ENCODE results near the gene PIM3. TPM values are rescaled to one million over a fixed set of nuclear protein-coding genes. Genes with fewer than 3 reads are reported as not detected.

Gene PIM3
- total RNA-seq, 4 donors from 2014 or later: 92.2 to 174 (median 114) TPM

DNA sequence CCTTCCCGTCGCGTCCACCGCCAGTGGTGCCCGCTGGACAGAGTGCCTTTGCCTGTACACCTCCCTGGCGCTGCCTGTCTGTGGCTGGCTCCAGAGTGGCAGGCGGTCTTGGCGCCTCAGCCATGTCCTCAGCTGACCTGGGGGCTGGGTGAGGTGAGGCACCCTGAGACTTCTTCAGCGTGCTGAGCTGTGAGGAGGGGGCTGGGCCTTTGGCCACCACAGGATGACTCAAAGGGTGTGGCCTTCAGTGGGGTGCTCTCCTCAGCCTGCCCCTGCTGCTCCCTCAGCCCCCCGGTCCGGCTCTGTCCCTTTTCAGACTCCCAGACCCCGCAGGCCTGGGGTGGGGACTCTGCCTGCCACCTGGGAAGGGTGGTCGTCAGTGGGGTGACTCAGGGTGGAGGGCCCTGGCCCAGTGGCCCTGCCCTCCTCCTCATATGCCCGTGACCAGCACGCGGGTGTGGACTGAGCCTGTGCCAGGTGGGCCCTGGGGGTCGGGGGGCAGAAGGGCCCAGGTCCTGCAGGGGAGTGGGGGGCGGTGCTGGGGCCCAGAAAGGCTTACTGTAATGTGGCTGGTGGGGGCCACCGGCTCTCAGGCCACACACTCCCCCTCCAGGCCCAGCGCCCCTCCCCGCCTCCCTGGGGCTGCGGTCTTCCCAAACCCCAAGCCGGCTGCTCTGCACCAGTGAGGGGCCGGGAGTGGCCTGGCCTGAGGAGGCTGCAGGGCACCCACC, 26.2 kb upstream of the PIM3 start:
- TF ChIP-seq, protein P1, sequence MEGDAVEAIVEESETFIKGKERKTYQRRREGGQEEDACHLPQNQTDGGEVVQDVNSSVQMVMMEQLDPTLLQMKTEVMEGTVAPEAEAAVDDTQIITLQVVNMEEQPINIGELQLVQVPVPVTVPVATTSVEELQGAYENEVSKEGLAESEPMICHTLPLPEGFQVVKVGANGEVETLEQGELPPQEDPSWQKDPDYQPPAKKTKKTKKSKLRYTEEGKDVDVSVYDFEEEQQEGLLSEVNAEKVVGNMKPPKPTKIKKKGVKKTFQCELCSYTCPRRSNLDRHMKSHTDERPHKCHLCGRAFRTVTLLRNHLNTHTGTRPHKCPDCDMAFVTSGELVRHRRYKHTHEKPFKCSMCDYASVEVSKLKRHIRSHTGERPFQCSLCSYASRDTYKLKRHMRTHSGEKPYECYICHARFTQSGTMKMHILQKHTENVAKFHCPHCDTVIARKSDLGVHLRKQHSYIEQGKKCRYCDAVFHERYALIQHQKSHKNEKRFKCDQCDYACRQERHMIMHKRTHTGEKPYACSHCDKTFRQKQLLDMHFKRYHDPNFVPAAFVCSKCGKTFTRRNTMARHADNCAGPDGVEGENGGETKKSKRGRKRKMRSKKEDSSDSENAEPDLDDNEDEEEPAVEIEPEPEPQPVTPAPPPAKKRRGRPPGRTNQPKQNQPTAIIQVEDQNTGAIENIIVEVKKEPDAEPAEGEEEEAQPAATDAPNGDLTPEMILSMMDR (IDR thresholded peaks at IDR 0.05): no peak
- DNase-seq (ENCODE audit: low spot score) (peak; percentile 74), ATAC-seq (ENCODE audit: low FRiP score) (peak; percentile 57)

DNA sequence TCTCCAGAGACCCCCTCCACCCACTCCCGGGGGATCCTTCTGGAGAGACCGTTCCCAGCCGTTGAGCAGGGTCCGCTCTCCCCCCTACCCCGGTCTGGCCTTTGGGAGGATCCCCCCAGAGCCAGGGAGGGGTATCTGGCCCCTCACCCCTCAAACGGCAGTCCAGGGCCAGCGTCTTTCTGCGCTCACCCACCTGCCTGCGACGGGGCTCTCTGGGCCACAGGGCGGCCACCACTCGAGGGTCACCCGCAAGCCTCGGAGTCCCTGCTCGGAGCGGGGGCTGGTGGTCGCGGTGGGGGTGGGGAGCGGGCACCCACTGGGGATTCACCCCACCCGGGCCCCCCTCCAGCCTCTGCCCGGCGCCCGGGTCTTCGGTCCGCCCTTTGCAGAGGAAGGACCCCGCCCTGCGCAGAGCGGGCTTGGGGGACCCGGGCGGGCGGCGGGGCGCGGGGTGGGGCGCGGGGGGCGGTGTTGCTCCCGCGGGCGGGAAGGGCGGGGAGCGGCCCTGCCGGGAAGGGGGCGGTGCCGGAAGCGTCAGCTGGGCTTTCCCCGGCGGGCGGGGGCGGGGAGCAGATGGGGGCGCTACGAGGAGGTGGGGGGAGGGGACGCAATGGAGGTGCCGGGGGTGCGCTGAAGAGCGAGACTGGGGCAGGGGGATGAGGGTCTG, 25.5 kb upstream of the PIM3 start:
- TF ChIP-seq, protein P1 (IDR thresholded peaks at IDR 0.05): no peak
- no peak for ATAC-seq (ENCODE audit: low FRiP score)
- peak; percentile 63 for DNase-seq (ENCODE audit: low spot score)

DNA sequence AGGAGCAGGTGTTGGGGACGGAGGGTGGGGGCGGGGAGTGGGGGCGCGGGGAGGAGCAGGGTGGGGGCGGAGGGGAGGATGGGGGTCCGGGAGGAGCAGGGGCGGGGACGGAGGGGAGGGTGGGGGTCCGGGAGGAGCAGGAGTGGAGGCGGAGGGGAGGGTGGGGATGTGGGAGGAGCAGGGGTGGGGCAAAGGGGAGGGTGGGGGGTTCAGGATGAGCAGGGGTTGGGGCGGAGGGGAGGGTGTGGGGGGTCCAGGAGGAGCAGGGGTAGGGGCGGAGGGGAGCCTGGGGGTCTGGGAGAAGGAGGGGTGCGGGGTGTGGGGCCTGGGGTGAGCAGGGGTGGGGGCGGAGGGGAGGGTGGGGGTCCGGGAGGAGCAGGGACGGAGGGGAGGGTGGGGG, 25.0 kb upstream of the PIM3 start:
- ATAC-seq (ENCODE audit: low FRiP score) (no peak), DNase-seq (ENCODE audit: low spot score) (no peak)
- TF ChIP-seq, protein P1 (IDR thresholded peaks at IDR 0.05): no peak

DNA sequence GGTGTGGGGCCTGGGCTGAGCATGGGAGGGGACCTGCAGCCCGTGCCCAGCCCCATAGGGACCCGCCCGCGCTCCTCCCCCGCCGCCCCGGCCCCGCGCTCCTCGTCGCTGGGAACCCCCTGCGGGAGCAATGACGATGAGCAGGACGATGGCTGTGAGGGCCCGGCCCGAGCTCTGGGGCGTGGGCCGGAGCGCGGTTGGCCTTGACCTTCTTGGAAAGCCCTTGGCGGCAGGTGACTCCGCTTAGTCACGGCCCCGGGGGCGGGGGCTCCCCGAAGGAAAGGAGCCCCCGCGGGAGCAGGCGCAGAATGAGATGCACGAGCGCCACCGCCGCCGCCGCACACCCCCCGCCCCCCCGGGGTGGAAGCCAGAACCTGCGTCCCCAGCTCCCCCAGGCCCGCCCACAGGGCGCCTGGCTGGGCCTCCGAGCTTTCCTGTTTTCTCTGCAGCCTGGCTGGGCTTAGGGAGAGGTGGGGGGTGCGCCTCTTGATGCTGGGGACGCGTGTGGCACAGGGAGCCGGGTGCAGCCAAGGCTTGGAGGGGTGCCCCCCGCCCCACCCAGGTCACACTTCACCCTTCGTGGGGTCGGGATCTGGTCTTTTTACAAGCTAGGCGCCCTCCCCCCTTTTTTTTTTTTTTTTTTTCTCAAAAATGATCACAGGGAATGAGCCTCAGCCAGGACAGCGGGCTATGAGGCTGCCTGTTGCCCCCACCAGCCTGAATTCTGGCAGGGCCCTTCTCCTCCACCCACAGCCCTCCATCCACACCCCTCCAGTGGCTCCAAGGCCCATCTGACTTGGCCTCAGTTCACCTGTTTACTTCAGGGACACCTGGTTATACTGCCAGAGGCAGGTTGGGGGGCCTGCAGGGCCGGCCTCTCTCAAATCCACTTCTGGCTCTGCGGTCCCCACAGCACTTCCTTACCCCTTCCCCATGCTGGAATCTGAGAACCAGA, 24.3 kb upstream of the PIM3 start:
- TF ChIP-seq, protein P1 (IDR thresholded peaks at IDR 0.05): no peak
- ATAC-seq (ENCODE audit: low FRiP score) (peak; percentile 76), DNase-seq (ENCODE audit: low spot score) (peak; percentile 90)

DNA sequence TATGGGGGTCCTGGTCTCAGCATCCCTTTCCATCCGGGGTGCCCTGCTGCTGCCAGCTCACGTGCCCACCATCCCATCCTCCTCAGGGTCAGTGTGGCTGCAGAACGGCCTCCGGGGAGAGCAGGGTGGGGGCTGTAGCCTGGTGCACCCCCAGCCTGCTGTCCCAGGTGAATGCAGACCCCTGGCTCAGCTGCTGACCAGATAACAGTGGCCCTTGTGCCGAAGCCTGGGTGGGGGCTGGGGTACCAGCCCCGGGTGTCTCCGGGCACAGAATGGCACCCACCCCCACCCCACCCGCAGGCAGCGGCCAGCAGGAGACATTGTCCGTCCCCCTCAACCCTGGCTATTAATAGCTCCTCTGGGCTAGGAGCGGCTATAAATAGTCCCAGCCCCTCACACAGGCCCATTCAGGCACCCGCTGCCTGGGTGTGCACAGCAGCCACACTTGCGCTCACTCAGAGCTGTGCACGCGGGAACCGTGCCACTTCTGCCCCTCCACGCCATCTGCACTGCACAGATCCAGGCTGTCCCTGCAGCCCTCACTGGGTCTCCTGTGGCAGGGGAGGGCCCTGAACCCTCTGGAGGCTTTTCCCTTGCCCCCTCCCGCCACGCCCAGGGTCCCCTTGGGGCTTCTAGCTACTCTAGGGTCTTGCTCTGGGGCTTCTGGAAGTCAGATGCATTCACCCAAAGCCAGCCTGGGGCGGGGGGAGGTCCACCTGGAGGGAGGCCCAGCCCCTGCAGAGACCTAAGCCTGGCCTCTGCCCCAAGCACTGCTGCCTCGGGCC, 23.4 kb upstream of the PIM3 start:
- ATAC-seq (ENCODE audit: low FRiP score) (no peak), DNase-seq (ENCODE audit: low spot score) (no peak)
- TF ChIP-seq, protein P1 (IDR thresholded peaks at IDR 0.05): no peak
